IMR-90 (cell line): ENCODE data around the gene RERE. TPM values are rescaled to one million over a fixed set of nuclear protein-coding genes. Genes with fewer than 3 reads are reported as not detected.
A peak's percentile ranks its signal among the peaks of the same experiment; 100 is the strongest.

ENCODE experiments used
- ATAC-seq: fragments of 200-7000 bp; cut with Tn5 transposase; 2 replicates; pipeline ENCODE4 v1.9.1; 2020; ENCODE audit warnings: low read depth, mild to moderate bottlenecking, moderate library complexity
- BruUV-seq: library from RNA; stranded (reverse); fragments of 400-500 nt; replicated peaks from 2 replicates; lab custom pipeline; 2021; lab: Mats Ljungman, UMichigan
- CTCF ChIA-PET: fragments of 300-600 bp; formaldehyde crosslinking; extraction: SDS; loops from one replicate; lab custom pipeline; 2021; ENCODE audit warnings: antibody characterized with exemption; lab: Yijun Ruan, JAX
- POLR2A ChIA-PET: fragments of 300-600 bp; sonication (Branson Sonifier 250); formaldehyde crosslinking; loops from one replicate; lab custom pipeline; 2022; ENCODE audit warnings: antibody characterized with exemption; ENCODE audit not compliant: unreplicated experiment; lab: Charles Lee
- DNase-seq: peaks from one replicate; pipeline ENCODE4 v3.0.0; 2013
- H2AFZ ChIP-seq: replicated peaks from 2 replicates; pipeline ENCODE3; 2013; ENCODE audit warnings: low read length, mild to moderate bottlenecking; ENCODE audit not compliant: poor library complexity
- H2AK5ac ChIP-seq: 2 replicates; pipeline ENCODE4 v1.6.1; 2013; ENCODE audit warnings: low read depth, low read length, inconsistent platforms
- H2AK9ac ChIP-seq: replicated peaks from 2 replicates; pipeline ENCODE3; 2013; ENCODE audit warnings: mild to moderate bottlenecking, low read depth, low read length, moderate library complexity; ENCODE audit not compliant: poor library complexity
- H2BK120ac ChIP-seq: 2 replicates; pipeline ENCODE4 v1.6.1; 2013; ENCODE audit warnings: low read depth, low read length, inconsistent platforms
- H2BK15ac ChIP-seq: 3 replicates; pipeline ENCODE4 v1.6.1; 2013; ENCODE audit warnings: low read depth, low read length, inconsistent platforms
- H2BK20ac ChIP-seq: 2 replicates; pipeline ENCODE4 v1.6.1; 2013; ENCODE audit warnings: low read depth, mild to moderate bottlenecking, inconsistent platforms, low read length, moderate library complexity
- H2BK5ac ChIP-seq: 2 replicates; pipeline ENCODE4 v1.6.1; 2013; ENCODE audit warnings: mild to moderate bottlenecking, low read depth, low read length, inconsistent platforms; ENCODE audit not compliant: poor library complexity, severe bottlenecking
- H3K14ac ChIP-seq: replicated peaks from 2 replicates; pipeline ENCODE4 v1.6.1; 2013; ENCODE audit warnings: low read depth, low read length, inconsistent platforms
- H3K18ac ChIP-seq: 2 replicates; pipeline ENCODE4 v1.6.1; 2013; ENCODE audit warnings: low read depth, low read length, control low read depth
- H3K23ac ChIP-seq: 2 replicates; pipeline ENCODE4 v1.6.1; 2013; ENCODE audit warnings: low read depth, low read length, inconsistent platforms
- H3K27ac ChIP-seq: 2 replicates; pipeline ENCODE4 v1.5.1; 2013; ENCODE audit warnings: mild to moderate bottlenecking, control low read depth, low read length; ENCODE audit not compliant: insufficient read depth
- H3K27me3 ChIP-seq: 2 replicates; pipeline ENCODE4 v1.6.1; 2013; ENCODE audit warnings: low read length; ENCODE audit not compliant: control insufficient read depth, insufficient read depth
- H3K36me3 ChIP-seq: 2 replicates; pipeline ENCODE4 v1.6.1; 2013; ENCODE audit warnings: low read length, mixed read lengths; ENCODE audit not compliant: control insufficient read depth, insufficient read depth
- H3K4ac ChIP-seq: 2 replicates; pipeline ENCODE4 v1.6.1; 2013; ENCODE audit warnings: low read depth, low read length, inconsistent platforms
- H3K4me1 ChIP-seq: 2 replicates; pipeline ENCODE4 v1.6.1; 2013; ENCODE audit warnings: low read length, mixed read lengths; ENCODE audit not compliant: control insufficient read depth, insufficient read depth
- H3K4me2 ChIP-seq: 2 replicates; pipeline ENCODE4 v1.6.1; 2013; ENCODE audit warnings: low read depth, mild to moderate bottlenecking, control low read depth, low read length, moderate library complexity
- H3K4me3 ChIP-seq: 2 replicates; pipeline ENCODE4 v1.5.1; 2013; ENCODE audit warnings: low read depth, mild to moderate bottlenecking, control low read depth, low read length, moderate library complexity; ENCODE audit not compliant: insufficient read depth
- H3K56ac ChIP-seq: 2 replicates; pipeline ENCODE4 v1.6.1; 2013; ENCODE audit warnings: low read length, inconsistent platforms; ENCODE audit not compliant: insufficient read depth; ENCODE audit errors: extremely low read depth
- H3K79me1 ChIP-seq, 2 experiments: 2 replicates each; pipeline ENCODE4 v1.6.1; 2013; ENCODE audit warnings: low read length in 2 of 2, inconsistent platforms in 1 of 2, low read depth in 1 of 2
- H3K9ac ChIP-seq: 2 replicates; pipeline ENCODE4 v1.6.1; 2013; ENCODE audit warnings: low read depth, low read length, control low read depth
- H3K9me1 ChIP-seq: 2 replicates; pipeline ENCODE4 v1.6.1; 2013; ENCODE audit warnings: low read length, inconsistent platforms; ENCODE audit not compliant: insufficient read depth
- H3K9me3 ChIP-seq: 2 replicates; pipeline ENCODE4 v1.6.1; 2013; ENCODE audit warnings: low read length; ENCODE audit not compliant: control insufficient read depth, insufficient read depth
- H4K20me1 ChIP-seq: 2 replicates; pipeline ENCODE4 v1.6.1; 2013; ENCODE audit warnings: low read length, inconsistent platforms; ENCODE audit not compliant: insufficient read depth
- H4K5ac ChIP-seq: 2 replicates; pipeline ENCODE4 v1.6.1; 2013; ENCODE audit warnings: mild to moderate bottlenecking, low read depth, low read length, control low read depth
- H4K8ac ChIP-seq, 2 experiments: 2 replicates each; pipeline ENCODE4 v1.6.1; 2013; ENCODE audit warnings: low read depth in 2 of 2, low read length in 2 of 2, control low read depth in 1 of 2, inconsistent platforms in 1 of 2
- H4K91ac ChIP-seq: 2 replicates; pipeline ENCODE4 v1.6.1; 2013; ENCODE audit warnings: low read depth, low read length, inconsistent platforms; ENCODE audit not compliant: insufficient read depth
- BHLHE40 ChIP-seq: fragments of 150-350 bp; IDR thresholded peaks from 2 replicates; pipeline ENCODE4 v1.6.1; 2016; ENCODE audit warnings: mild to moderate bottlenecking, low read depth, low read length
- CEBPB ChIP-seq: IDR thresholded peaks from 2 replicates; pipeline ENCODE4 v1.6.1; 2012; ENCODE audit warnings: low read depth, low read length, improper control_type of control experiment
- CTCF ChIP-seq: conservative IDR thresholded peaks from 2 replicates; pipeline ENCODE4 v1.5.1; 2012; ENCODE audit warnings: mild to moderate bottlenecking, low read depth, low read length, improper control_type of control experiment
- FOS ChIP-seq: fragments of 150-350 bp; IDR thresholded peaks from 2 replicates; pipeline ENCODE4 v1.6.1; 2016; ENCODE audit warnings: low read depth, low read length
- MAZ ChIP-seq: IDR thresholded peaks from 2 replicates; pipeline ENCODE4 v1.6.1; 2012; ENCODE audit warnings: low read depth, mild to moderate bottlenecking, low read length, improper control_type of control experiment, moderate library complexity, borderline replicate concordance
- MXI1 ChIP-seq: IDR thresholded peaks from 2 replicates; pipeline ENCODE4 v1.6.1; 2012; ENCODE audit warnings: low read depth, mild to moderate bottlenecking, low read length, moderate library complexity, borderline replicate concordance
- POLR2A ChIP-seq: IDR thresholded peaks from 2 replicates; pipeline ENCODE4 v1.6.1; 2012; ENCODE audit warnings: mild to moderate bottlenecking, low read depth, low read length
- RAD21 ChIP-seq: IDR thresholded peaks from 2 replicates; pipeline ENCODE4 v1.6.1; 2012; ENCODE audit warnings: low read length, improper control_type of control experiment
- RCOR1 ChIP-seq: IDR thresholded peaks from 2 replicates; pipeline ENCODE4 v1.6.1; 2012; ENCODE audit warnings: mild to moderate bottlenecking, low read length, improper control_type of control experiment; ENCODE audit not compliant: insufficient replicate concordance
- WGBS, 2 experiments: methylation state at CpG; one replicate each; pipeline versions ENCODE4 v1.1.5 to v1.1.7; 2013; ENCODE audit warnings: missing lambda C conversion rate in 2 of 2; ENCODE audit not compliant: insufficient read length in 1 of 2; ENCODE audit errors: extremely low coverage in 2 of 2; 5-methylcytosine and 5-hydroxymethylcytosine counted together
- dilution Hi-C: fragments of 300-500 bp; cut with HindIII; formaldehyde crosslinking; loops from one replicate; pipeline ENCODE4 v1.14.3; 2018; ENCODE audit warnings: low sequenced_read_pairs; ENCODE audit not compliant: unreplicated experiment
- in situ Hi-C: fragments of 300-500 bp; cut with MboI; formaldehyde crosslinking; loops from 3 replicates; pipeline ENCODE4 v1.14.3; 2019; ENCODE audit warnings: low sequenced_read_pairs, inconsistent platforms, mixed read lengths
- intact Hi-C: fragments of 100-400 bp; cut with micrococcal nuclease; formaldehyde crosslinking; loops from 2 replicates; pipeline ENCODE4 v1.10.0; 2022
- polyA plus RNA-seq, 3 experiments: library from polyadenylated mRNA; depleted of rRNA; stranded (reverse); fragments of >200 nt; gene quantifications; 2 replicates each; pipeline ENCODE4 v1.2.3, GENCODE V29; 2012; ENCODE audit warnings: low replicate concordance in 1 of 3
- total RNA-seq: library from RNA; depleted of rRNA; stranded (reverse); fragments of >200 nt; gene quantifications from 2 replicates; pipeline ENCODE4 v1.2.3, GENCODE V29; 2012
- TF ChIP-seq, protein P1 (sequence below): fragments of 150-350 bp; IDR thresholded peaks from 2 replicates; pipeline ENCODE4 v1.6.1; 2017; ENCODE audit warnings: mild to moderate bottlenecking, antibody characterized with exemption, low read length, low read depth

RERE gene
- total and polyA plus RNA-seq, 2 of the 4 experiments (the other 2 are of a cell fraction): 11.5 to 25.1 TPM

GRCh38 chr1:8342325-8342724 lies 475.1 kb downstream of the RERE start:
- Histone ChIP-seq H3K79me1 (0 out of 4 replicates have a peak, but pooled peaks cover 0 to 3% of the 10 kb centered on the region in 2 experiments), H4K20me1 (no peaks in the 10 kb centered on the region), H4K91ac (peak overlapping the region; percentile 100), H3K9me3 (no peaks in the 10 kb centered on the region), H4K5ac (no peak overlapping the region), H3K14ac (peak overlapping the region; percentile 1; the same call in 1 of the 2 replicates), H2AK9ac (no peak overlapping the region), H3K9me1 (peaks cover 12% of the 10 kb centered on the region), H3K27me3 (no peaks in the 10 kb centered on the region), H2AFZ (no peak overlapping the region), H3K4ac (peak overlapping the region; percentile 88), H3K23ac (no peak overlapping the region), H3K27ac (no peak overlapping the region), H2BK5ac (no peak overlapping the region), H3K4me1 (peaks cover 13% of the 10 kb centered on the region), H4K8ac (peak overlapping the region; percentile 95 to 97), H2BK20ac (peak overlapping the region; percentile 77), H2AK5ac (peak overlapping the region; percentile 96), H3K18ac (0 out of 2 replicates have a peak overlapping the region, but pooled peaks have one; percentile 37), H3K4me3 (no peak overlapping the region), H3K9ac (no peak overlapping the region), H3K4me2 (no peak overlapping the region), H3K36me3 (peaks cover 9% of the 10 kb centered on the region; the same call in 1 of the 2 replicates), H3K56ac (no peak overlapping the region), H2BK15ac (peak overlapping the region; percentile 98; the same call in 2 of the 3 replicates), H2BK120ac (peak overlapping the region; percentile 100)
- POLR2A ChIA-PET: interaction anchor here (0.7 kb wide), 1 partner anchor 29 kb away, joined by 6 read pairs; no protein-coding TSS in a partner anchor
- DNase-seq (peak; percentile 58), ATAC-seq (no peak)
- dilution Hi-C loops (no loop called here), in situ Hi-C loops (no loop called here), intact Hi-C loops (no loop called here)
- WGBS, 2 experiments: 86% methylated on average over 6 of the region's 10 CpGs; no CpG with 5 or more reads in 1 of the 2 experiments
- BruUV-seq: no TSS peak
- CTCF ChIA-PET: interaction anchor here (1.4 kb wide), 1 partner anchor 8 kb away, joined by 3 read pairs; no protein-coding TSS in a partner anchor
- TF ChIP-seq RAD21: no peak
- TF ChIP-seq CEBPB: no peak
- no peak for TF ChIP-seq FOS
- no peak for TF ChIP-seq BHLHE40
- TF ChIP-seq, protein P1, sequence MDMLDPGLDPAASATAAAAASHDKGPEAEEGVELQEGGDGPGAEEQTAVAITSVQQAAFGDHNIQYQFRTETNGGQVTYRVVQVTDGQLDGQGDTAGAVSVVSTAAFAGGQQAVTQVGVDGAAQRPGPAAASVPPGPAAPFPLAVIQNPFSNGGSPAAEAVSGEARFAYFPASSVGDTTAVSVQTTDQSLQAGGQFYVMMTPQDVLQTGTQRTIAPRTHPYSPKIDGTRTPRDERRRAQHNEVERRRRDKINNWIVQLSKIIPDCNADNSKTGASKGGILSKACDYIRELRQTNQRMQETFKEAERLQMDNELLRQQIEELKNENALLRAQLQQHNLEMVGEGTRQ: no peak
- no peak for TF ChIP-seq CTCF
- no peak for TF ChIP-seq POLR2A
- TF ChIP-seq MXI1: no peak
- no peak for TF ChIP-seq RCOR1
- TF ChIP-seq MAZ: no peak
